ENCODE results near the gene PKD1L1. TPM values are rescaled to one million over a fixed set of nuclear protein-coding genes. Genes with fewer than 3 reads are reported as not detected.

PKD1L1 gene
- total RNA-seq, 2 experiments from 2014 or later, result 0.02 to 0.05 TPM

DNA sequence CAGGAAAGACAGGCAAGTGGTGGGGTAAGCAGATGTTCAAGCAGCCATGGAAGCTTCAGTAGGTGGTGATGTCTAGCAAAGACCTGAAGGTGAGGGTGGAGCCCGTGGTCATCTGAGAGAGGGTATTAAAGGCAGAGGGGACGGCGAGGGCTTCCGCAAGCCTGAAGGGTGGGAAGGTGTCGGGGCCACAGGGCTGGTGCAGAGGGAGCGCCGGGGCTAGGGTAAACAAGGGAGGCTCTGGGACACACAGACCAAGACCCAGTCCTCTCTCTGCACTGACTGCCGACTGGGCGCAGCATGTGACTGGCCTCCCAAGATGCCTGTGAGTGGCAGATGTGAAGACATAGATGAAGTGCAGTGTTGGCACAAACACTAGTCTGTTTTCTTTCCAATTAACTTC is 132.4 kb downstream of the PKD1L1 start:
- Mint-ChIP-seq H3K4me3 (no peak overlapping the region), H3K27ac (no peak overlapping the region), H3K36me3 (ENCODE audit: low read depth) (peaks cover 2% of the 10 kb centered on the region), H3K4me1 (ENCODE audit: low read depth) (no peaks in the 10 kb centered on the region), H3K9me3 (no peaks in the 10 kb centered on the region), H3K27me3 (ENCODE audit: low read depth) (no peaks in the 10 kb centered on the region)
- CTCF ChIA-PET, result no interaction called here
- no peak for DNase-seq
- intact Hi-C loops (cut with micrococcal nuclease), result loop anchor here (5.0 kb wide), 1 partner anchor 1899 kb away; no protein-coding TSS in a partner anchor

DNA sequence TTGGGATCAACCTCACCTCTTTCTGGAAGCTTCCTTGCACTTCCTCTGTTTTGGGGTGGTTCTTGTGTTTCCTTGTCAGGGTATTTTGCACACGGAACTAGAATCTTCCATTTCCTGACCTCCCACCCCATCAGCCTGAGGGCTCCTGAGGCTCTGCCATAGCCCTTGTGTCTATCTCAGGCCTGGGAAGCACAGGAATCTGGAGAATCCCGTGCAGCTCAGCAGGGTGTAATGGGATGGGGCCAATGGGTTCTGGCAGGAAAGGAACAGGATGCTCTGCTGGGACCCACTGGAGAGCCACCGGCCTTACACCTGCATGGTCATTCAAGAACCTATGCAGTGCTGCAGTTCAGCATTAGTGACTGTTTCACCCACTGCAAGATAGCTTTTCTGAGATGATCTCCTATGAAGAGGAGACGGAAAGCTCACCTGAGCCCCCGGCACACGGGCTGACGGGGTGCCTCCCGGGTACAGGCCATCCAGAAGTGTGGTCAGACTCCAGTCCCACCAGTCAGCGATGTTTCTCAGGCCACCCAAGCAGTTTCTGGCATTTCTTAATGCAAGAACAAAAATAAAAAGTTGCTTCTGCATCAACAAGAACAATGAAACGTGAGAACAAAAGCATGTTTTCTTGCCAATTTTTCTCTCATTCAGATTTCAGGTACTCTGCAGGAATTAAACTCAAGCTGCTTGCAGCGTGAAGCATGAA is 133.2 kb downstream of the PKD1L1 start:
- CTCF ChIA-PET, result interaction anchor here (0.5 to 1.2 kb wide), 2 partner anchors 381 to 549 kb away, joined by 3 read pairs; no protein-coding TSS in a partner anchor
- DNase-seq, result no peak
- H3K27ac Mint-ChIP-seq, result no peak overlapping the region
- no peaks in the 10 kb centered on the region for H3K4me1 Mint-ChIP-seq (ENCODE audit: low read depth)
- peaks cover 2% of the 10 kb centered on the region for H3K36me3 Mint-ChIP-seq (ENCODE audit: low read depth)
- H3K27me3 Mint-ChIP-seq (ENCODE audit: low read depth), result no peaks in the 10 kb centered on the region
- H3K9me3 Mint-ChIP-seq, result no peaks in the 10 kb centered on the region
- no peak overlapping the region for H3K4me3 Mint-ChIP-seq
- intact Hi-C loops (cut with micrococcal nuclease), result loop anchor here (5.0 kb wide), 1 partner anchor 1898 kb away; no protein-coding TSS in a partner anchor

DNA sequence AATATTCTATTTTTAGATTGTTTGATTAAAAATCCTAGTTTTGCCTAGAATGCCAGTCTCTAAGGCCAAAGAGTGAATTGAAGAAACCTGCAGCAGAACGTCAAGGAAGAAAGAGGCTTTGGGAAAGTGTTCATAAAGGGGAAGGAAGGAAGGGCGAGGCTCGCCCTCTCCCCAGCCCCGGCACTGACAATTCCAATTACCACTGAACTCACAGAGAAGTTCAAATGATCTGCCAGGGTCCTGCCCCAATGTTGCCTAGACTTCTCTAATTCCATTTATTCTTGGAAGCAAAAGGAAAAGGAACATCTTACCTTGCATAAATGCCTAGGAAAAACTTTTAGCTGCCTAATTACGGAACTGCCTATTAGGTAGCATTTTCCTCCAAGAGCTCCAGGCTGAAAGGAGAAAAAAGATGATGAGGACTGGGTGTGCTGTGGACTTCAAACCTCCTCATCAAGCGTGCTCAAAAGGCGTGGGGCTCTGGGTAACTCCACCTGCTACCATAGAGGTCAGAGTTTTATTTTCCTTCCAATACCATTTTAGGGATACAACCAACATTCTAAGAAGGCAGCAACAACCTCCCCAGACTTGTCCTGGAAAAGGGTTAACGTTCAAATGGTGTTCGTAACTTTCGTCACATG is 134.5 kb downstream of the PKD1L1 start:
- CTCF ChIA-PET, result interaction anchor here (1.2 kb wide), 1 partner anchor 548 kb away, joined by 3 read pairs; no protein-coding TSS in a partner anchor
- H3K27me3 Mint-ChIP-seq (ENCODE audit: low read depth), result no peaks in the 10 kb centered on the region
- no peaks in the 10 kb centered on the region for H3K9me3 Mint-ChIP-seq
- DNase-seq, result no peak
- no peaks in the 10 kb centered on the region for H3K4me1 Mint-ChIP-seq (ENCODE audit: low read depth)
- H3K36me3 Mint-ChIP-seq (ENCODE audit: low read depth), result peaks cover 2% of the 10 kb centered on the region
- H3K27ac Mint-ChIP-seq, result no peak overlapping the region
- intact Hi-C loops (cut with micrococcal nuclease), result no loop called here
- H3K4me3 Mint-ChIP-seq, result no peak overlapping the region

DNA sequence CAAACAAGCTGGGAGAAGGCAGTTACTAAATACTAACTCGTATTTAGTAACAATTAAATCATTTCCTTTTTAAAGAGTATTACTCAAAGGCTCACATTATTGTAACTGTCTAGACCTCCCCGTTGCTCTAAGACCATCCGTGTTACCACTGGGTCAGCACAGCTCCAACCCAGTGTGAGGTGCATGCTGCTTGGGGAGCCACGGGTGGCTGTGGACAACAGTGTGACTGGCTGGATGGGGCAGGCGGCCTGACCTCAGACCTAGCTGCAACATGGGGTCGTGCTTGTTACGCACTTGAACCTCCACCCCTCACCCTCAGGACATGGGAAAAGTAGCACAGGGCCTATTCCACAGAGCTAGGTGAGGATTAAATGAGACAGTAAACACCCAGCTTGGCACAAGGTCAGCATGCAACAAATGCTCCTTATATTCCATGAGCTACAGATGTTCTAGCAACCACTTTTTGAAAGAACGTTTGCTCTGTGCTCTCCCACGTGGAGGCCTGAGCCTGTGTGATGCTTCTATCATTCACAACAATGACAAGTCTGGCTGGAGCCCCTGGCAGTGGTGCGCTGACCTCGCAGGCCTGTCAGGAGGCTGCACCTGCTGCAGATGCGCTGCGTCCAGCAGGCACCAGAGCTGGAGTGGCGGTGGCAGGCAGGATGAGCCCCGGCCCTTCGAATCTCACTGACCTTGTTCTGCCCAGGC is 135.7 kb downstream of the PKD1L1 start:
- H3K4me1 Mint-ChIP-seq (ENCODE audit: low read depth), result no peaks in the 10 kb centered on the region
- no peak for DNase-seq
- H3K36me3 Mint-ChIP-seq (ENCODE audit: low read depth), result peaks cover 2% of the 10 kb centered on the region
- intact Hi-C loops (cut with micrococcal nuclease), result no loop called here
- no peaks in the 10 kb centered on the region for H3K27me3 Mint-ChIP-seq (ENCODE audit: low read depth)
- no peak overlapping the region for H3K27ac Mint-ChIP-seq
- no peak overlapping the region for H3K4me3 Mint-ChIP-seq
- no peaks in the 10 kb centered on the region for H3K9me3 Mint-ChIP-seq
- CTCF ChIA-PET, result interaction anchor here (0.6 kb wide), 1 partner anchor 80 kb away, joined by 3 read pairs; no protein-coding TSS in a partner anchor

DNA sequence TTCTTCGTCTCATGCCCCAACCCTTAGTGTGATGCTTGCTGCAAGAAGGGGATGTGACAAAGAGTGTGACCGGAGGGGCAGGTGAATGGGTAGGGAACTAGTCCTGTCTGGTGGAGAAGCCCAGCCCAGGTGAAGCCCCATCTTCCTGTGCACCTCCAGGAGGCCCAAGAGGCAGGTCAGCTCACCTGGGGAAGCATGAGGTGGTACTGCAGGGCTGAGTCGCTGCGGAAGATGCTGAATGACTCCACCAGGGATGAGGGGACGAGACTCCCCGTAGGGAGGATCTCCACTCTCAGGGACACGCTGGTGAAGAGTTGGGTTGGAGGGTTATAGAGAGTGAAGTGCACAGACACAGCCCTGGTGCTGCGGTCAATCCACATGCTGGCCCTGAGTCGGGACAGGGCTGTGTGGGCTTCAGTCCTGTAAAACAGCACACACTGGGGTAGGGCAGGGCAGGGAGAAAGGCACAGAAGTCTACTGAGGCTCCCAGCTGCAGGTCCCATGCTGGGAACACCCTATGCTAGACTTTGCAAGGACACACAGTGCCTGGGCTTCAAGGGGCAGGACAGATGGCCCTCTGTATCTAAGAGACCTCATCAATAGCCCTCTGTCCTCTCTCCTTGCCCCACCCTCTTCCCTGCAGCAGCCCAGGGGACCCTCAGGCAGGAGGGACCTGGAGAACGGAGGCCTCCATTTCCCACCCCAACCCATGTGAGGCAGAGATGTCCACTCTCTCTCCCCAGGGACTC is 136.5 kb downstream of the PKD1L1 start:
- no peaks in the 10 kb centered on the region for H3K27me3 Mint-ChIP-seq (ENCODE audit: low read depth)

DNA sequence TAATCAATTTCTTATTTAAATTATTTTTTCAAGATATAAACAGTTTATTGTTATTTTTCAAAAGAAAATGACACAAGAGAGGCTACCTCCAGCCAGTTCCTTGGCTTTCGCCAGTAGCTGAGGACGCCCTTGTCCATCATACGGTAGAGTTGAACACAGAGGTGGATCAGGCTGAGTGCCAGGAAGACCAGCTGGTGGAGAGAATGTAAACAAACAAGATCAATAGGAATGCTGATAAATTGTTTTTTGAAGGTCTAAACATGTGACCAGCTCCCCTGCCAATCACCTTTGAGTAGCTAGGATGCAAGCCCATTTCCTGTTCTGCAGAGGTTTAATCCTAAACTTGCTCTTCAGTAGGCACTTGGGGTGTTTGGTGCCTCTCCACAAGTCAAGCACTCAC is 138.9 kb downstream of the PKD1L1 start:
- DNase-seq, result no peak
- CTCF ChIA-PET, result interaction anchor here (0.6 to 0.9 kb wide), 5 partner anchors 11 to 97 kb away, joined by 3 read pairs; no protein-coding TSS in a partner anchor
- Mint-ChIP-seq H3K27ac (no peak overlapping the region), H3K4me1 (ENCODE audit: low read depth) (no peaks in the 10 kb centered on the region), H3K9me3 (no peaks in the 10 kb centered on the region), H3K36me3 (ENCODE audit: low read depth) (peaks cover 2% of the 10 kb centered on the region), H3K4me3 (no peak overlapping the region), H3K27me3 (ENCODE audit: low read depth) (no peaks in the 10 kb centered on the region)
- intact Hi-C loops (cut with micrococcal nuclease), result no loop called here

More for the DNA sequence above, 136.5 kb downstream of the PKD1L1 start:
- Mint-ChIP-seq H3K36me3 (ENCODE audit: low read depth) (peaks cover 2% of the 10 kb centered on the region), H3K4me3 (no peak overlapping the region), H3K9me3 (no peaks in the 10 kb centered on the region), H3K27ac (no peak overlapping the region), H3K4me1 (ENCODE audit: low read depth) (no peaks in the 10 kb centered on the region)
- CTCF ChIA-PET, result no interaction called here
- no peak for DNase-seq
- intact Hi-C loops (cut with micrococcal nuclease), result no loop called here

DNA sequence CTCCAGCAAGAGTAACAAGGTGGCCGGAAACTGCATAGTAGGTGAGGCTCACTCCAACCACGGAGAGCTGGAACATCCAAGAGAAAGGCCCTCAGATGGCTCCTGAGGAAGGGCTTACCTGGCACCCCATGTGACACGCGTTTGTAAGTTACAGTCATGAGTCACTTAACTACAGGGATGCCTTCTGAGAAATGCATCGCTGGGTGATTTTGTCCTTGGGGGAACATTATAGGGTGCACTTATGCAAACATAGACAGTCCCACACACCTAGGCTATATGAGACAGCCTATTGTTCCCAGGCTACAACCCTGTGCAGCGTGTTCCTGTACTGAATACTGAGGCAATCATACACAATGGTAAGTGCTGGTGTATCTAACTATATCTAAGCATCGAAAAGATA is 139.9 kb downstream of the PKD1L1 start:
- Mint-ChIP-seq H3K4me1 (ENCODE audit: low read depth) (no peaks in the 10 kb centered on the region), H3K27ac (no peak overlapping the region), H3K9me3 (no peaks in the 10 kb centered on the region), H3K36me3 (ENCODE audit: low read depth) (peaks cover 2% of the 10 kb centered on the region), H3K27me3 (ENCODE audit: low read depth) (no peaks in the 10 kb centered on the region), H3K4me3 (no peak overlapping the region)
- CTCF ChIA-PET, result no interaction called here
- intact Hi-C loops (cut with micrococcal nuclease), result no loop called here
- no peak for DNase-seq

DNA sequence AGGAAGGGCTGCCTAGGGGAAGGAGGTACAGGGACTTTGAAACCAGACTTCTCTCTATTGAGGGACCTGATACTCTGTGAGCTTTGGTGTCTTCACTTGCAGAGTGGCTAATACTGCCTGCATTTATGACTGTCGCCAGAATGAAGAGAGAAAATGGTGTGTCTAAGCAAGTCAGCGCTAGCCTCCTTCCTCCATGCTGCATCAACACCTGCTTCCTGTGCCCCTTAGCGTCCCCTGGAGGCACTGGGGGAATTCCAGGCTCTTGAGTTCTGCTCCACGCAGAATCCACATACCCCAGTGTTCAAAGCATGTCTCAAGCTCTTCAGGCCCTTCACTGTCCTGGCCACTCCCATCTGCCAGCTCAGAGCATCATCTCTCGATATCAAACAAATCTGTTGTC is 140.5 kb downstream of the PKD1L1 start:
- CTCF ChIA-PET, result no interaction called here
- H3K27me3 Mint-ChIP-seq (ENCODE audit: low read depth), result no peaks in the 10 kb centered on the region
- intact Hi-C loops (cut with micrococcal nuclease), result no loop called here
- DNase-seq, result no peak
- no peaks in the 10 kb centered on the region for H3K4me1 Mint-ChIP-seq (ENCODE audit: low read depth)
- peaks cover 2% of the 10 kb centered on the region for H3K36me3 Mint-ChIP-seq (ENCODE audit: low read depth)
- no peaks in the 10 kb centered on the region for H3K9me3 Mint-ChIP-seq
- no peak overlapping the region for H3K27ac Mint-ChIP-seq
- H3K4me3 Mint-ChIP-seq, result no peak overlapping the region

DNA sequence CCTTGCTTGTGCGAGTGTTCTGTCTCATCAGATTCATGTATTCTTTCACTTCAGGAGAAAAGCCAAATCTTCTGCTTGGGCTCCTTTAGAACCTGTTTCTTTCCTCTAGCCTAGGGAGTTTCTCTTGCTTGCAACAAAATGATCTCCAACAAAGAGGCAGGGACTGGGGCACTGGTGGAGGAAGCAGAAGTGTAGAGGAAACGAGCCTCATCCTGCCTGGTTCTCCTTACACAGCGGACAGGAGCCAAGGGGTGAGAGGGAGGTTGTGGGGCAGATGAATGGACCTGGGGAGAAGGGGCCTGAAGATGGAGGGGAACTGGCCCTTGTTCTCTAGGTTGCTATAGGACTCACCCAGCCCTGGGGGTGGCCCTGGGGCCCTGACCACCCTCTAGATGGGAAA is 141.1 kb downstream of the PKD1L1 start:
- no peak for DNase-seq
- CTCF ChIA-PET, result no interaction called here
- intact Hi-C loops (cut with micrococcal nuclease), result no loop called here
- Mint-ChIP-seq H3K27me3 (ENCODE audit: low read depth) (no peaks in the 10 kb centered on the region), H3K9me3 (no peaks in the 10 kb centered on the region), H3K4me3 (no peak overlapping the region), H3K36me3 (ENCODE audit: low read depth) (peaks cover 2% of the 10 kb centered on the region), H3K27ac (no peak overlapping the region), H3K4me1 (ENCODE audit: low read depth) (no peaks in the 10 kb centered on the region)

DNA sequence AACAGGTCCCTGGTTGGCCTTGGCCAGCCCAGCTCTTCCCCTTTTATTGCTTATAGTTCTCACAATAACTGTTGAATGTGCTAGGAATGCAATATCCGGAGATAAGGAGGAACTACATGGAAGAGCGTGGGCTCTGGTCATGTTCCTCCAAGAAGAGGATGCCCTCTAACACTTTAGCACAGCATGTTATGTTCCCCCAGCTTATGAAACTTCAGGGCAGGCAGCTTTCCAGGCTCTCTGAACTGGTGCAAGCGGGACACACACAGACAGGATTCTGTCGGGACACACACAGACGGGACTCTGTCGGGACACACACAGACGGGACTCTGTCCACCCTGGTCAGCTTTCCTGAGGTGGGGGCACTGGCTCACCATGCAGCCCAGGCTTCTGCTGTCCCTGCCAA is 141.6 kb downstream of the PKD1L1 start:
- H3K4me3 Mint-ChIP-seq, result no peak overlapping the region
- CTCF ChIA-PET, result interaction anchor here (1.9 kb wide), 1 partner anchor 13 kb away, joined by 4 read pairs; no protein-coding TSS in a partner anchor
- H3K4me1 Mint-ChIP-seq (ENCODE audit: low read depth), result no peaks in the 10 kb centered on the region
- peaks cover 2% of the 10 kb centered on the region for H3K36me3 Mint-ChIP-seq (ENCODE audit: low read depth)
- DNase-seq, result no peak
- no peaks in the 10 kb centered on the region for H3K27me3 Mint-ChIP-seq (ENCODE audit: low read depth)
- intact Hi-C loops (cut with micrococcal nuclease), result no loop called here
- H3K9me3 Mint-ChIP-seq, result no peaks in the 10 kb centered on the region
- H3K27ac Mint-ChIP-seq, result no peak overlapping the region

DNA sequence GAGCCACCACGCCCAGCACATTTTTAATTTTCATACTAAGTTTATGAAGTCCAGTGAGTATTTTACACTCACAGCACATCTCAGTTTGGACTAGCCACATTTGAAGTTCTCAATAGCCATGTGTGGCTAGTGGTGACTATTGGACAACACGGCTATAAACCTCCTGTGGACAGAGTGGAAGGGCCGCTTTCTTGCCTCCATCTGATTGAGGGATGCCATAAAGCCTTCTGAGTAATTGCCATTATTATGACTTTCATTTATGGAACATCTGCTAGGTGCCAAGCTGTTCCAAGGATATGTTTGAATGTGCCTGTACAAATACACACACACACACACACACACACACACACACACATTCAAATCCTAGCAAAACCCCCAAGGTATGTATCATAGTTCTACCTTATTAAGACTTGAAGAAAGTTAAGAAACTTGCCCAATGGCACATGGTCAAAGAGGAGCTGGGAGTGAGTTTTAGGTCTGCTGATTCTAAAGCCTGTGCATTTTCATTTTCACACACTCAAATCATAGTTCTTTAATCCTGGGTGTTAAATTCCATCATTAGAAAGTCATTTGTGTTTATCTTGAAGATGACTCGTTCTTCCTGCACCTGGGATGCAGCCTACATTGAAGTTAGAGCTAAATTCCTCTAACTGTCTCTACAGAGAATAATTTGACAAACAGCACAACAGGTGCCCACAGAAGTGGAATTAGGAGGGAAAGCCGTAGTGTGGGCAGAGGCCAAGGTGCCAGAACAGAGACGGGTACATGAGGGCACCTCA is 143.3 kb downstream of the PKD1L1 start:
- CTCF ChIA-PET, result interaction anchor here (0.7 to 1.9 kb wide), 2 partner anchors 15 to 539 kb away, joined by 3 to 4 read pairs; no protein-coding TSS in a partner anchor
- no peak overlapping the region for H3K27ac Mint-ChIP-seq
- intact Hi-C loops (cut with micrococcal nuclease), result no loop called here
- H3K9me3 Mint-ChIP-seq, result no peaks in the 10 kb centered on the region
- H3K36me3 Mint-ChIP-seq (ENCODE audit: low read depth), result no peaks in the 10 kb centered on the region
- H3K4me3 Mint-ChIP-seq, result no peak overlapping the region
- no peaks in the 10 kb centered on the region for H3K27me3 Mint-ChIP-seq (ENCODE audit: low read depth)
- no peaks in the 10 kb centered on the region for H3K4me1 Mint-ChIP-seq (ENCODE audit: low read depth)
- DNase-seq, result no peak
